ENCODE measurements around the gene MCF2L2.
A peak's percentile ranks its signal among the peaks of the same experiment; 100 is the strongest.

MCF2L2 gene

DNA sequence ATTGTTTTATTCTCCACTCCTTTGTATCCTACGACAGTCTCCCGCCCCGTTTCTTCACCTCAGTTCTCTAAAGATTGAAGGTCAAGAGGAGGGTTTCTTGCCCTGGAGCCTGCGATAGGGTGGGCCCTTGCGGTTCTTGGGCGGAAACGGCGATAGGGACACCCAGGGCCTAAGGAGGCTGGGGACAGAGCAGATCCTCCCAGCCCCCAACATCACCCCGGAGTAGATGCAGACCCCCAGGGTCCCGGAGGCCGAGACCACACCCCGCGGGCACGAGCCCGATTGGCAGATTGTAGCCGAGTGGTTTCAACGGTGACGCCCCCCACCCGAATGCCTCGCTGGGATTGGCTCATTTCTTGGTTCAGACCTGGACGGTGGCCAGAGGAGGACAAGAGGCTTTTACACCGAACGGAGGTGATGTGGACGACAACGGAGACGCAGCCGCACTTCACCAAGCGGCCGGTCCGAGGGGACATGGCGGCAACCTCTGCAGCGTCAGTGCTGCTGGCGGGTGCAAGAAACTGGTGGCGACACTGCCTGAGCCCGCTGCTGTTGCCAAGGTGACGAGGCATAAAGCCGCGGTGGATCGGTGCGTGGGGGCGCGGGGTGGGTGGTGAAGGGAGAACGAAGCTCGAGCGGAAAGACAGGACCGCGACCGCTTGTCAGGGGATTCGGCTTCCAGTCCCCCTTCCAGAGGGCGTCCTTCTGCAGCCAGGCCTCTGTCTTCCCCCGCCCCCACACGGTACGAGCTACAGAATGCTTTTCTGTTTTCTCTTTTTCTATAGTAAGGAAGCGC is 19.0 kb upstream of the MCF2L2 start:
- TF ChIP-seq TAF1 (IDR thresholded peaks at IDR 0.05; ENCODE audit: borderline replicate concordance, insufficient read depth, low read length) (no peak), FOXP2 (optimal IDR thresholded peaks at IDR 0.05; ENCODE audit: borderline replicate concordance, extremely low read depth, extremely low read length, insufficient read depth) (peak; percentile 62), SIN3A (IDR thresholded peaks at IDR 0.05; ENCODE audit: borderline replicate concordance, insufficient read depth, low read length) (no peak), POLR2AphosphoS5 (IDR thresholded peaks at IDR 0.05; ENCODE audit: low read depth, low read length) (0 out of 2 replicates have a peak, but pooled peaks have one; percentile 28)
- TF ChIP-seq, protein P1, sequence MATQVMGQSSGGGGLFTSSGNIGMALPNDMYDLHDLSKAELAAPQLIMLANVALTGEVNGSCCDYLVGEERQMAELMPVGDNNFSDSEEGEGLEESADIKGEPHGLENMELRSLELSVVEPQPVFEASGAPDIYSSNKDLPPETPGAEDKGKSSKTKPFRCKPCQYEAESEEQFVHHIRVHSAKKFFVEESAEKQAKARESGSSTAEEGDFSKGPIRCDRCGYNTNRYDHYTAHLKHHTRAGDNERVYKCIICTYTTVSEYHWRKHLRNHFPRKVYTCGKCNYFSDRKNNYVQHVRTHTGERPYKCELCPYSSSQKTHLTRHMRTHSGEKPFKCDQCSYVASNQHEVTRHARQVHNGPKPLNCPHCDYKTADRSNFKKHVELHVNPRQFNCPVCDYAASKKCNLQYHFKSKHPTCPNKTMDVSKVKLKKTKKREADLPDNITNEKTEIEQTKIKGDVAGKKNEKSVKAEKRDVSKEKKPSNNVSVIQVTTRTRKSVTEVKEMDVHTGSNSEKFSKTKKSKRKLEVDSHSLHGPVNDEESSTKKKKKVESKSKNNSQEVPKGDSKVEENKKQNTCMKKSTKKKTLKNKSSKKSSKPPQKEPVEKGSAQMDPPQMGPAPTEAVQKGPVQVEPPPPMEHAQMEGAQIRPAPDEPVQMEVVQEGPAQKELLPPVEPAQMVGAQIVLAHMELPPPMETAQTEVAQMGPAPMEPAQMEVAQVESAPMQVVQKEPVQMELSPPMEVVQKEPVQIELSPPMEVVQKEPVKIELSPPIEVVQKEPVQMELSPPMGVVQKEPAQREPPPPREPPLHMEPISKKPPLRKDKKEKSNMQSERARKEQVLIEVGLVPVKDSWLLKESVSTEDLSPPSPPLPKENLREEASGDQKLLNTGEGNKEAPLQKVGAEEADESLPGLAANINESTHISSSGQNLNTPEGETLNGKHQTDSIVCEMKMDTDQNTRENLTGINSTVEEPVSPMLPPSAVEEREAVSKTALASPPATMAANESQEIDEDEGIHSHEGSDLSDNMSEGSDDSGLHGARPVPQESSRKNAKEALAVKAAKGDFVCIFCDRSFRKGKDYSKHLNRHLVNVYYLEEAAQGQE (IDR thresholded peaks at IDR 0.05; ENCODE audit: insufficient read depth in 1 of 2, low read depth in 2 of 2, low read length in 2 of 2), result no peak

DNA sequence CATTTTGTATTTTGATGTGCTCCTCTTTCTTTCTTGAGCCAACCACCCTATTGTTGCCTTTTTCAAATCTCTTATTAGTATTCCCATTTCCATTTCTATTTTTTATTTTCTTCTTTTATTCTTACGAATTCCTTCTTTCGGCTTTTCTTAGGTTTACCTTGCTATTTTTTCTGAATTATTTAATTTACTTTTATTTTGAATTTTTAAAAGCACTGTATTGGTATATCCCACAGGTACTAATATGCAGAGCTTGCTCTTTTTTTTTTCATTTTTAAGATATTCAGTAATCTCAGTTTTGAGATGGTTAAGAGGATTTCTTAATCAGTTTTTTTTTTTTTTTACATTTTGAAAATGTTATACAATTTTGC is 18.4 kb upstream of the MCF2L2 start:
- no peak for TF ChIP-seq SIN3A (IDR thresholded peaks at IDR 0.05; ENCODE audit: borderline replicate concordance, insufficient read depth, low read length)
- no peak for TF ChIP-seq POLR2AphosphoS5 (IDR thresholded peaks at IDR 0.05; ENCODE audit: low read depth, low read length)
- TF ChIP-seq, protein P1 (IDR thresholded peaks at IDR 0.05; ENCODE audit: insufficient read depth in 1 of 2, low read depth in 2 of 2, low read length in 2 of 2), result no peak
- no peak for TF ChIP-seq TAF1 (IDR thresholded peaks at IDR 0.05; ENCODE audit: borderline replicate concordance, insufficient read depth, low read length)
- TF ChIP-seq FOXP2 (optimal IDR thresholded peaks at IDR 0.05; ENCODE audit: borderline replicate concordance, extremely low read depth, extremely low read length, insufficient read depth), result no peak

DNA sequence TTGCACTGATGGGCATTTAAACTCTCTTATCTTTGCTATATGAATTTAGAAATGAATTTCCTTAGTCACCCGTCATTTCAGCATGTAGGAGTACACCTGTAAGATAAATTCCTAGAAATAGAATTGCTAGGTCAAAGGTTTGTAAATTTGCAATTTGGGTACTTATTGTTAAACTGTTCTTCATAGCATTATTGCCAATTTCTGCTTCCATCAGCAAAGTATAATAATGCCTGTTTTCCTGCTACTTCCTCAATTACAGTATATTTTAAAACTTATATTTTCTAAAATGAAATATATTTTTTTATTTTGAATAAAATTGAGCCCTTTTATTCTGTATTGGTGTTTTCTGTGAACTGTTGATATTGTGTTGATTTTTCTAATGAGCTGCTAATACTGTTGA is 16.3 kb upstream of the MCF2L2 start:
- no peak for TF ChIP-seq TAF1 (IDR thresholded peaks at IDR 0.05; ENCODE audit: borderline replicate concordance, insufficient read depth, low read length)

DNA sequence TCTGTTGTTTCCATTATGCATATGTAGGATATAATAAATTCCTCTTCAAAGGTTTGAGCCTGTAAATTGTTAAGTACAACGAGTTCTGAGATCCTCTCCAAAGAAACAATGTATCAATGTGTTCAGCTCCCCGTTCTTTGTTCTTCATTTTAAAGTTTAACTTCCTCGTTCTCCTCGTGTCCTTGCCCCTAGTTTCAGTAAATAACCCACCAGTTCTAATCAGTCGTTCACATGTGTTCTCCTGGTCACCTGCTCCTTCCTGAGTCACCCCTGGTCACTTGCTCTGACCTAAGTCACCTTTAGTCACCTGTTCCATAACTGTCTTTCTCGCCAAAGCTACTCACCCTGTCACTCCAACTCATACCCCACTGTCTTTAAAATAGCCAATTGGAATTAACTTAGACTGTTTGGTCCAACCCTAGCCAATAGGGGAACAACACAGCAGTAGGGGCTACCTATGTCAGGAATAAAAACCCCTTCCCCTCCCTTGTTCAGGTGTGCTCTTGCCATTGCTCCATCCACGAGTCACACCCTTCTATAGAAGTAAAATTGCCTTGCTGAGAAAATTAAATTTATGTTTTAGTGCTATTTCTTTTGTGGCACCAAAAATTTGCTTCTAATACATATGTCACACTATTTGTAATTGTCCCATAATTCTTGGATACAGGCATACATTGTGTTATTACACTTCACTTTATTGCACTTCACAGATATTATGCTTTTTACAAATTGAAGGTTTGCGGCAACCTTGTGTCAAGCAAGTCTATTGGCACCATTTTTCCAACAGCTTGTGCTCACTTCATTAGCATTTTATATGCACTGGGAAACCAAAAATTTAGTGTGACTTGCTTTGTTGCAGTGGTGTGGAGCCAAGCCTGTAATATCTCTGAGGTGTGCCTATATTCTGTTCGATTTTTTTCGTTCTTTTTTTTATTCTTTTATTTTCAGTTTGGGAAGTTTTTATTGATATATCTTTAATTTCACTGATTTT is 15.3 kb upstream of the MCF2L2 start:
- TF ChIP-seq FOXP2 (optimal IDR thresholded peaks at IDR 0.05; ENCODE audit: borderline replicate concordance, extremely low read depth, extremely low read length, insufficient read depth) (no peak), TAF1 (IDR thresholded peaks at IDR 0.05; ENCODE audit: borderline replicate concordance, insufficient read depth, low read length) (no peak), POLR2AphosphoS5 (IDR thresholded peaks at IDR 0.05; ENCODE audit: low read depth, low read length) (no peak), SIN3A (IDR thresholded peaks at IDR 0.05; ENCODE audit: borderline replicate concordance, insufficient read depth, low read length) (no peak)
- TF ChIP-seq, protein P1 (IDR thresholded peaks at IDR 0.05; ENCODE audit: insufficient read depth in 1 of 2, low read depth in 2 of 2, low read length in 2 of 2), result no peak

DNA sequence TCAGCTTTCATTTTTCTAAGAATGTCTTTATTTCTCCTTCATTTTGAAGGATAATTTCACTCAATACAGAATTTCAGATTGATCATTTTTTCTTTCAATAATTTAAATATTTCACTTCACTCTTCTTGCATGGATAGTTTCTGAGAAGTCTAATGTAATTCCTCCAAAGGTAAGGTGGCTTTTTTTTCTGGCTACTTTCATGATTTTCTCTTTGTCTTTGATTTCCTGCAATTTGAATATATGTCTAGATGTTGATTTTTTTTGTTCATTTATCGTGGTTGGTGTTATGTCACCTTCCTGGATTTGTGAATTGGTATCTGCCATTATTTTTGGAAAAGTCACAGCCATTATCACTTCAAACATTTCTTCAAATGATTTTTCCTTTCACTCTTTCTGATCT is 14.6 kb upstream of the MCF2L2 start:
- TF ChIP-seq FOXP2 (optimal IDR thresholded peaks at IDR 0.05; ENCODE audit: borderline replicate concordance, extremely low read depth, extremely low read length, insufficient read depth) (no peak), TAF1 (IDR thresholded peaks at IDR 0.05; ENCODE audit: borderline replicate concordance, insufficient read depth, low read length) (no peak), SIN3A (IDR thresholded peaks at IDR 0.05; ENCODE audit: borderline replicate concordance, insufficient read depth, low read length) (no peak), POLR2AphosphoS5 (IDR thresholded peaks at IDR 0.05; ENCODE audit: low read depth, low read length) (no peak)

Measured in PFSK-1 (cell line).